MM.1S (cell line): ENCODE data around the gene STS.
"Not testable (repeated sequence)": the region's sequence is repeated elsewhere in the genome, so short reads cannot be mapped to it uniquely, and the experiment has no call there.

Experiments
- DNase-seq: peaks from one replicate; pipeline ENCODE4 v3.0.0-alpha.2; 2015
- H2AFZ ChIP-seq: fragments of 300-600 bp; sonication (generic); 2 replicates; pipeline ENCODE4 v1.6.0; 2016; ENCODE audit warnings: antibody characterized with exemption, low read length
- H3F3A ChIP-seq: fragments of 300-600 bp; sonication (generic); 2 replicates; pipeline ENCODE4 v1.6.1; 2016; ENCODE audit warnings: mild to moderate bottlenecking, antibody characterized with exemption, low read length, moderate library complexity, mixed read lengths; ENCODE audit not compliant: insufficient read depth
- H3K27ac ChIP-seq: fragments of 300-600 bp; sonication (generic); 2 replicates; pipeline ENCODE4 v1.5.1; 2016; ENCODE audit warnings: mild to moderate bottlenecking, low read length
- H3K27me3 ChIP-seq: fragments of 300-600 bp; sonication (generic); replicated peaks from 2 replicates; pipeline ENCODE4 v1.6.0; 2016; ENCODE audit warnings: low read length; ENCODE audit not compliant: insufficient read depth
- H3K36me3 ChIP-seq: fragments of 300-600 bp; sonication (generic); replicated peaks from 2 replicates; pipeline ENCODE4 v1.6.1; 2016; ENCODE audit warnings: mild to moderate bottlenecking, low read length, mixed read lengths; ENCODE audit not compliant: insufficient read depth
- H3K4me1 ChIP-seq: fragments of 300-600 bp; sonication (generic); 2 replicates; pipeline ENCODE4 v1.6.1; 2016; ENCODE audit warnings: low read length, mixed read lengths
- H3K4me2 ChIP-seq: fragments of 300-600 bp; sonication (generic); 2 replicates; pipeline ENCODE4 v1.6.0; 2016; ENCODE audit warnings: low read depth, low read length
- H3K4me3 ChIP-seq: fragments of 300-600 bp; sonication (generic); 2 replicates; pipeline ENCODE4 v1.5.1; 2016; ENCODE audit warnings: low read length, mixed read lengths
- H3K79me2 ChIP-seq: fragments of 300-600 bp; sonication (generic); 2 replicates; pipeline ENCODE4 v1.6.1; 2016; ENCODE audit warnings: mixed run types, low read length, mixed read lengths
- H3K9ac ChIP-seq: fragments of 300-600 bp; sonication (generic); 2 replicates; pipeline ENCODE4 v1.6.1; 2016; ENCODE audit warnings: low read length, mixed read lengths
- H3K9me2 ChIP-seq: fragments of 300-600 bp; sonication (generic); replicated peaks from 2 replicates; pipeline ENCODE4 v1.6.1; 2016; ENCODE audit warnings: mild to moderate bottlenecking, low read length, mixed read lengths; ENCODE audit not compliant: insufficient read depth
- H3K9me3 ChIP-seq: fragments of 300-600 bp; sonication (generic); replicated peaks from 2 replicates; pipeline ENCODE4 v1.6.1; 2016; ENCODE audit warnings: mild to moderate bottlenecking, low read length, mixed read lengths; ENCODE audit not compliant: insufficient read depth
- H4K20me1 ChIP-seq: fragments of 300-600 bp; sonication (generic); 2 replicates; pipeline ENCODE4 v1.6.1; 2016; ENCODE audit warnings: mild to moderate bottlenecking, low read length, moderate library complexity, mixed read lengths; ENCODE audit not compliant: insufficient read depth
- EZH2 ChIP-seq: fragments of 300-600 bp; sonication (generic); optimal IDR thresholded peaks from 2 replicates; pipeline ENCODE3; 2017; ENCODE audit warnings: low read depth, mild to moderate bottlenecking, antibody characterized with exemption, low read length, mixed read lengths
- EZH2phosphoT487 ChIP-seq: fragments of 300-600 bp; sonication (generic); IDR thresholded peaks from 2 replicates; pipeline ENCODE4 v1.6.1; 2018; ENCODE audit warnings: antibody characterized with exemption, low read length
- TF ChIP-seq, protein P1 (sequence below): fragments of 300-600 bp; sonication (generic); IDR thresholded peaks from 2 replicates; pipeline ENCODE4 v1.5.1; 2016; ENCODE audit warnings: antibody characterized with exemption, low read length, mixed read lengths

STS gene

DNA sequence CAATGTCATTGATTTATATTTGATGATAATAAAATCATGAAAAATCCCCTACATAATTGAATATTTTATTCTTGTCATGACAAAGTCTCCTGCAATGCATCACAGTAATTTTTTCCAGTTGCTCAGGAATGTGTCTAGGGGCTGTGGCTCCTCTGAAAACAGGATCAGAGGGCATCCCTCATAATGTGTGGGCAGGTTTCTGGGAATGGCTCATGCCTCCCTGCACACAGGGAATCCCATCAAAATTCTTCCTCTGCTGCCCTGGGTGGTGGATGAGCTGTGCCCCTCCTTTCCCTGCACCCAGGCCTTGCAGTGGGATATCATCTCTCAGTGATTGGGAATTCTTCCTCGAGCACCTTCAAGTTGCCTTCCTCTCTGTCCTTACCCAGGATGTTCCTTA, 20.9 kb downstream of the STS start:
- TF ChIP-seq, protein P1, sequence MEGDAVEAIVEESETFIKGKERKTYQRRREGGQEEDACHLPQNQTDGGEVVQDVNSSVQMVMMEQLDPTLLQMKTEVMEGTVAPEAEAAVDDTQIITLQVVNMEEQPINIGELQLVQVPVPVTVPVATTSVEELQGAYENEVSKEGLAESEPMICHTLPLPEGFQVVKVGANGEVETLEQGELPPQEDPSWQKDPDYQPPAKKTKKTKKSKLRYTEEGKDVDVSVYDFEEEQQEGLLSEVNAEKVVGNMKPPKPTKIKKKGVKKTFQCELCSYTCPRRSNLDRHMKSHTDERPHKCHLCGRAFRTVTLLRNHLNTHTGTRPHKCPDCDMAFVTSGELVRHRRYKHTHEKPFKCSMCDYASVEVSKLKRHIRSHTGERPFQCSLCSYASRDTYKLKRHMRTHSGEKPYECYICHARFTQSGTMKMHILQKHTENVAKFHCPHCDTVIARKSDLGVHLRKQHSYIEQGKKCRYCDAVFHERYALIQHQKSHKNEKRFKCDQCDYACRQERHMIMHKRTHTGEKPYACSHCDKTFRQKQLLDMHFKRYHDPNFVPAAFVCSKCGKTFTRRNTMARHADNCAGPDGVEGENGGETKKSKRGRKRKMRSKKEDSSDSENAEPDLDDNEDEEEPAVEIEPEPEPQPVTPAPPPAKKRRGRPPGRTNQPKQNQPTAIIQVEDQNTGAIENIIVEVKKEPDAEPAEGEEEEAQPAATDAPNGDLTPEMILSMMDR = no peak
- TF ChIP-seq EZH2 (no peak), EZH2phosphoT487 (no peak)
- H3K27me3 ChIP-seq = no peaks in the 10 kb centered on the region

DNA sequence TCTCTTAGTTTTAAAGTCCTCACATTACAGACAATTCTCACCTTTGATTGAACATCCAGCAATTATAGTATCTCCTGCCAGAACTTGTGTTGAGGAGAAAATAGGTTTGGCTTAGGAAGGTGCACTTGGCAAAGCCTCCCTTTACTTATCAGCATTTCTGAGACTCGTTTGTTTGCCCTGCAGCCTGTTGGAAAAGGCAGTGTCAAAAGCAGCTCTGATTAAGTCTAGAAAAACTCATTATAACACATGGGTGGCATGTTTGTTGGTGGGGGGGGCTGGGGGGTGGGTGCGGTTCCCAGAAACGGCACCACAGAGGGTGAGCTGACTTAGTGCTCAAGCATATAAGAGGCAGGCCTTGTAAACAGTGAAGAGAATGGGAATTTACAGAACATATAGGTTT, 22.1 kb downstream of the STS start:
- H4K20me1 ChIP-seq = no peaks in the 10 kb centered on the region
- no peak overlapping the region for H3K4me2 ChIP-seq
- DNase-seq = no peak
- H3F3A ChIP-seq = no peaks in the 10 kb centered on the region
- no peak overlapping the region for H2AFZ ChIP-seq
- H3K9ac ChIP-seq = no peak overlapping the region
- no peaks in the 10 kb centered on the region for H3K9me2 ChIP-seq
- no peak overlapping the region for H3K4me3 ChIP-seq
- H3K4me1 ChIP-seq = no peaks in the 10 kb centered on the region
- H3K36me3 ChIP-seq = no peaks in the 10 kb centered on the region
- H3K9me3 ChIP-seq = no peaks in the 10 kb centered on the region; the same call in 1 of the 2 replicates
- TF ChIP-seq EZH2 (no peak), EZH2phosphoT487 (no peak)
- TF ChIP-seq, protein P1 = no peak
- no peaks in the 10 kb centered on the region for H3K79me2 ChIP-seq
- H3K27ac ChIP-seq = no peak overlapping the region
- no peaks in the 10 kb centered on the region for H3K27me3 ChIP-seq

More for the DNA sequence above, 20.9 kb downstream of the STS start:
- no peak overlapping the region for H3K4me3 ChIP-seq
- no peaks in the 10 kb centered on the region for H3K9me3 ChIP-seq
- no peaks in the 10 kb centered on the region for H3F3A ChIP-seq
- H3K9me2 ChIP-seq = no peaks in the 10 kb centered on the region
- DNase-seq = no peak
- no peaks in the 10 kb centered on the region for H4K20me1 ChIP-seq
- H3K36me3 ChIP-seq = no peaks in the 10 kb centered on the region
- no peak overlapping the region for H2AFZ ChIP-seq
- no peak overlapping the region for H3K4me2 ChIP-seq
- H3K4me1 ChIP-seq = no peaks in the 10 kb centered on the region
- H3K9ac ChIP-seq = no peak overlapping the region
- H3K27ac ChIP-seq = no peak overlapping the region
- no peaks in the 10 kb centered on the region for H3K79me2 ChIP-seq

DNA sequence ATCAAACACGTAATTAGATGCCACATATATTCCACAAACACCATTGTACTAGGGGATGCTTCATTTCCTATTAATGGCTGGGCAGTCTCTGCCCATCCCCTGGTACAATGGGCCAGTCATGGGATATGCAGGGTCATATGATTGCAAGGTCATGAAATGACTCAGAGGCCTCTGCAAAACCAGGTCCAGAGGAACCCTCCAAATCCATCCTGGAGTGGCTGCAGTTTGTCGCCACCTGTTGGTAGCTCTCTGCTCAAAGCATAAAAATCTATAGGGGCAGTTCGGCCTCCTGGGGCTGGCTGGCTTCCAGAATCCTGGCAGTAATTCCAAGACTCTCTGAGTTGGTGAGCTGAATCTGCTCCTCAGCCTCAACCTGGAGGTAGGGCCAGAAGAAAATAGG, 23.4 kb downstream of the STS start:
- DNase-seq = no peak
- TF ChIP-seq EZH2 (no peak), EZH2phosphoT487 (no peak)
- TF ChIP-seq, protein P1 = peak; percentile 26; the same call in 1 of the 2 replicates

DNA sequence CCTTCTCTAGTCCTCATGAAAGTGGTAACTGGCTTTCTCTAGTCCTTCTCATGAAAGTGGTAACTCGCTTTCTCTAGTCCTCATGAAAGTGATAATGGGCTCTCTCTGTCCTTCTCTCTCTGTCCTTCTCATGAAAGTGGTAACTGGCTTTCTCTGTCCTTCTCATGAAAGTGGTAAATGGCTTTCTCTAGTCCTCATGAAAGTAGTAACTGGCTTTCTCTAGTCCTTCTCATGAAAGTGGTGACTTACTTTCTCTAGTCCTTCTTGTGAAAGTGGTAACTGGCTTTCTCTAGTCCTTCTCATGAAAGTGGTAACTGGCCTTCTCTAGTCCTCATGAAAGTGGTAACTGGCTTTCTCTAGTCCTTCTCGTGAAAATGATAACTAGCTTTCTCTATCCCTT, 31.3 kb downstream of the STS start:
- not testable (repeated sequence) for H2AFZ ChIP-seq, DNase-seq, H3K9ac ChIP-seq, H3K27ac ChIP-seq, H3K4me3 ChIP-seq, H3K9me3 ChIP-seq, H3K9me2 ChIP-seq, H3K36me3 ChIP-seq, H3K4me1 ChIP-seq, H4K20me1 ChIP-seq, H3K79me2 ChIP-seq, H3F3A ChIP-seq, H3K4me2 ChIP-seq, H3K27me3 ChIP-seq

More for the DNA sequence above, 23.4 kb downstream of the STS start:
- H3K9ac ChIP-seq = no peak overlapping the region
- no peaks in the 10 kb centered on the region; the same call in 1 of the 2 replicates for H3K9me3 ChIP-seq
- no peaks in the 10 kb centered on the region for H3K9me2 ChIP-seq
- no peak overlapping the region for H3K4me2 ChIP-seq
- no peaks in the 10 kb centered on the region for H3K27me3 ChIP-seq
- no peak overlapping the region for H3K27ac ChIP-seq
- no peaks in the 10 kb centered on the region for H3F3A ChIP-seq
- no peaks in the 10 kb centered on the region for H3K36me3 ChIP-seq
- H2AFZ ChIP-seq = no peak overlapping the region
- H3K79me2 ChIP-seq = no peaks in the 10 kb centered on the region
- no peak overlapping the region for H3K4me3 ChIP-seq
- no peaks in the 10 kb centered on the region for H4K20me1 ChIP-seq
- no peaks in the 10 kb centered on the region for H3K4me1 ChIP-seq
